ENCODE data around the gene SARM1. TPM values are rescaled to one million over a fixed set of nuclear protein-coding genes. Genes with fewer than 3 reads are reported as not detected.

The SARM1 gene
- total RNA-seq, 1 experiment from 2014 or later: 5.1 TPM

- Histone ChIP-seq H3K18ac (ENCODE audit: insufficient read length, low read depth, low read length) (peak within 1 kb of the TSS; percentile 67), H4K5ac (ENCODE audit: insufficient read length, low read depth, low read length) (no peak within 1 kb of the TSS), H3T11ph (ENCODE audit: low read length) (no peak within 1 kb of the TSS), H3K9me3 (ENCODE audit: control insufficient read depth, low read depth, low read length) (no peaks in the 10 kb centered on the region), H2BK20ac (ENCODE audit: low read depth, low read length, poor library complexity, severe bottlenecking) (no peak within 1 kb of the TSS), H2AK5ac (ENCODE audit: insufficient read length, low read length) (no peak within 1 kb of the TSS), H3K23me2 (ENCODE audit: insufficient read length, low read depth, low read length, poor library complexity, severe bottlenecking) (peaks cover 6% of the 10 kb centered on the region), H3K14ac (ENCODE audit: insufficient read depth, low read length) (peak within 1 kb of the TSS; percentile 62), H2BK120ac (ENCODE audit: low read depth, low read length, poor library complexity, severe bottlenecking) (no peak within 1 kb of the TSS), H2BK5ac (ENCODE audit: insufficient read length, low read length) (no peak within 1 kb of the TSS), H3K4me2 (ENCODE audit: insufficient read depth, insufficient read length, low read length) (peak within 1 kb of the TSS; percentile 91), H4K8ac (replicated peaks; ENCODE audit: insufficient read length, low read depth, low read length) (no peak within 1 kb of the TSS), H3K4ac (ENCODE audit: low read depth, low read length) (no peak within 1 kb of the TSS), H4K20me1 (ENCODE audit: control insufficient read depth, insufficient read depth, insufficient read length) (no peaks in the 10 kb centered on the region), H3K23ac (ENCODE audit: insufficient read length, low read depth, low read length) (no peak within 1 kb of the TSS), H3K27ac (ENCODE audit: insufficient read length, low read depth, low read length) (no peak within 1 kb of the TSS), H3K9ac (ENCODE audit: extremely low read depth, insufficient read length, low read length) (peak within 1 kb of the TSS; percentile 81), H3K79me2 (ENCODE audit: insufficient read depth, low read length) (no peaks in the 10 kb centered on the region), H2BK12ac (ENCODE audit: insufficient read length, low read depth, low read length) (no peak within 1 kb of the TSS), H4K91ac (ENCODE audit: insufficient read length, low read depth, low read length) (no peak within 1 kb of the TSS), H2AFZ (ENCODE audit: low read length) (no peak within 1 kb of the TSS), H3K4me1 (ENCODE audit: insufficient read depth, low read length) (no peaks in the 10 kb centered on the region), H2BK15ac (ENCODE audit: low read depth, low read length) (no peak within 1 kb of the TSS), H3K79me1 (ENCODE audit: insufficient read depth, low read depth, low read length, poor library complexity, severe bottlenecking) (peaks cover 5% of the 10 kb centered on the region), H3K56ac (ENCODE audit: insufficient read length, low read depth, low read length) (no peak within 1 kb of the TSS), H3K27me3 (ENCODE audit: insufficient read depth, low read length) (no peaks in the 10 kb centered on the region)
- peak; percentile 98 for DNase-seq
- no CpG with 5 or more reads among the region's 80 CpGs for whole genome bisulfite sequencing (ENCODE audit: extremely low coverage, insufficient read length, low lambda C conversion rate)
- Mint-ChIP-seq H3K36me3 (ENCODE audit: insufficient read depth in 1 of 3, low read depth in 3 of 3) (peaks cover 32 to 58% (median 52%) of the 10 kb centered on the region in 3 experiments; a peak in 6 of 7 replicates), H3K4me1 (peaks cover 14 to 15% of the 10 kb centered on the region in 2 experiments), H3K9me3 (no peaks in the 10 kb centered on the region; a peak in 1 of 5 replicates), H3K4me3 (peak within 1 kb of the TSS; percentile 90), H3K27ac (peak within 1 kb of the TSS; percentile 92 to 99 (median 96)), H3K27me3 (ENCODE audit: low read depth) (no peaks in the 10 kb centered on the region)
- TF ChIP-seq CTCF (conservative IDR thresholded peaks at IDR 0.05): 0 out of 3 replicates have a peak, but pooled peaks have one; percentile 10
These were observed 14.2 kb upstream of the SARM1 start, which contains the start of gene POLDIP2 for GRCh38 chr17:28357061-28357900. TSS of gene POLDIP2 (minus strand) at chr17:28357527. CDS start at chr17:28357448, 79 bp downstream.

Measured in H9 (cell line).